ENCODE measurements around the gene SERPINB2. TPM values are rescaled to one million over a fixed set of nuclear protein-coding genes. Genes with fewer than 3 reads are reported as not detected.

SERPINB2 gene
- total and polyA plus RNA-seq, 4 experiments from 2014 or later: 1.2 to 1.7 TPM; not detected in 2

GRCh38 chr18:63897072-63897471 lies 9.6 kb downstream of the SERPINB2 start:
- no peak overlapping the region for H3K4me3 ChIP-seq (ENCODE audit: low read length in 2 of 2)
- no peaks in the 10 kb centered on the region for H3K27me3 ChIP-seq (ENCODE audit: insufficient read depth, low read length)
- POLR2A ChIA-PET (ENCODE audit: partially characterized antibody): no interaction called here
- no peak overlapping the region for H3K27ac ChIP-seq (ENCODE audit: low read depth, low read length)
- Mint-ChIP-seq H3K9me3 (no peaks in the 10 kb centered on the region), H3K36me3 (no peaks in the 10 kb centered on the region), H3K27ac (no peak overlapping the region), H3K4me1 (no peaks in the 10 kb centered on the region), H3K4me3 (no peak overlapping the region), H3K27me3 (peaks cover 3 to 10% of the 10 kb centered on the region in 2 donors)
- H3K9me3 ChIP-seq (ENCODE audit: control insufficient read depth in 1 of 2, low read length in 2 of 2): no peaks in the 10 kb centered on the region
- CTCF ChIA-PET (ENCODE audit: partially characterized antibody): no interaction called here
- H3K36me3 ChIP-seq (ENCODE audit: insufficient read depth, low read length): no peaks in the 10 kb centered on the region
- no peaks in the 10 kb centered on the region for H3K4me1 ChIP-seq (ENCODE audit: insufficient read depth, low read length)
- intact Hi-C loops (cut with micrococcal nuclease): no loop called here
- no peak for DNase-seq

GRCh38 chr18:63899206-63899605 lies 11.7 kb downstream of the SERPINB2 start:
- Histone ChIP-seq H3K36me3 (ENCODE audit: insufficient read depth, low read length) (no peaks in the 10 kb centered on the region), H3K9me3 (ENCODE audit: control insufficient read depth in 1 of 2, low read length in 2 of 2) (no peaks in the 10 kb centered on the region), H3K4me1 (ENCODE audit: insufficient read depth, low read length) (no peaks in the 10 kb centered on the region), H3K27ac (ENCODE audit: low read depth, low read length) (no peak overlapping the region), H3K4me3 (ENCODE audit: low read length in 2 of 2) (no peak overlapping the region), H3K27me3 (ENCODE audit: insufficient read depth, low read length) (no peaks in the 10 kb centered on the region)
- no peaks in the 10 kb centered on the region for H3K9me3 Mint-ChIP-seq
- POLR2A ChIA-PET (ENCODE audit: partially characterized antibody): no interaction called here
- H3K4me3 Mint-ChIP-seq: no peak overlapping the region
- CTCF ChIA-PET (ENCODE audit: partially characterized antibody): no interaction called here
- no peaks in the 10 kb centered on the region for H3K4me1 Mint-ChIP-seq
- H3K27me3 Mint-ChIP-seq: peaks cover 3 to 14% of the 10 kb centered on the region in 2 donors
- no peak overlapping the region for H3K27ac Mint-ChIP-seq
- intact Hi-C loops (cut with micrococcal nuclease): no loop called here
- H3K36me3 Mint-ChIP-seq: no peaks in the 10 kb centered on the region
- DNase-seq: no peak

DNA sequence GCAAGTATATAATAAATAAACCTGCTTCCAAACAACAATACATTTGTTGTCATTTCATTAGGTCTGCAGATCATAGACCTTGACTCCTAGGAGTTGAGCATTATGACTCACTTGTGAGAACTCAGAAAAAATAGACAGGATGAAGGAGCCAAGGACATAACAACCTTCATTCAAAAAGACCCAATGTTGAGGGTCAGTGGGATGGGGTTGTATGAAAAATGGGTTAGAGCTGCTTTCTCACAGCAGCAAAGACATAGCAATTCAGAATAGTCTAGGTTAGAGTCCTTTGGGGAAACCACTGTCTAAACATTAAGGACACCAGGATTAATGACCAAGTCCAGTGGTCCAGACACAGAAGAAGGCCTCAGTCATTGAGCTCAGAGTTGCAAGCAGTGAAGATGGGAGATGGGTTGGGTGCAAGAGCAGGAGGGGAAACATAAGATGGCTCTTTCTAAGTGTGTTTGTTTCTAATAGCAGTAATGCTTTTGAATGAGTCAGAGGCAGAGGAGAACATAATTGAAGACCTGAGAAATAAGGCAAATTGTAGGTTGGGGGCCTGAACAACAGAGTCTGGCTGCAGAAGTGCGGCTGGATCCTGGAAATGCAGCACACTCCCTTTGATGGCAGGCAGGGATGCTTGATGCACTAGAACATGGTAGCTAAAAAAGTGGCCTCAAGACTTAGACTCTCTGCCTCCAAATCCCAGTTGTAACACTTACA lies 16.5 kb downstream of the SERPINB2 start:
- Histone ChIP-seq H3K4me1 (ENCODE audit: insufficient read depth, low read length) (no peaks in the 10 kb centered on the region), H3K27me3 (ENCODE audit: insufficient read depth, low read length) (no peaks in the 10 kb centered on the region), H3K9me3 (ENCODE audit: control insufficient read depth in 1 of 2, low read length in 2 of 2) (no peaks in the 10 kb centered on the region), H3K36me3 (ENCODE audit: insufficient read depth, low read length) (no peaks in the 10 kb centered on the region), H3K4me3 (ENCODE audit: low read length in 2 of 2) (no peak overlapping the region), H3K27ac (ENCODE audit: low read depth, low read length) (no peak overlapping the region)
- H3K4me1 Mint-ChIP-seq: no peaks in the 10 kb centered on the region
- ChIA-PET CTCF (ENCODE audit: partially characterized antibody) (no interaction called here), POLR2A (ENCODE audit: partially characterized antibody) (no interaction called here)
- H3K9me3 Mint-ChIP-seq: peaks cover 0 to 4% (median 0%) of the 10 kb centered on the region in 8 donors
- H3K36me3 Mint-ChIP-seq: no peaks in the 10 kb centered on the region
- H3K4me3 Mint-ChIP-seq: no peak overlapping the region
- peaks cover 7 to 14% of the 10 kb centered on the region in 2 donors for H3K27me3 Mint-ChIP-seq
- H3K27ac Mint-ChIP-seq: no peak overlapping the region
- no peak for DNase-seq
- intact Hi-C loops (cut with micrococcal nuclease): no loop called here

GRCh38 chr18:63904694-63905093 lies 17.2 kb downstream of the SERPINB2 start:
- Histone ChIP-seq H3K4me1 (ENCODE audit: insufficient read depth, low read length) (no peaks in the 10 kb centered on the region), H3K36me3 (ENCODE audit: insufficient read depth, low read length) (no peaks in the 10 kb centered on the region), H3K4me3 (ENCODE audit: low read length in 2 of 2) (no peak overlapping the region), H3K27ac (ENCODE audit: low read depth, low read length) (no peak overlapping the region), H3K9me3 (ENCODE audit: control insufficient read depth in 1 of 2, low read length in 2 of 2) (no peaks in the 10 kb centered on the region), H3K27me3 (ENCODE audit: insufficient read depth, low read length) (no peaks in the 10 kb centered on the region)
- no peak overlapping the region for H3K27ac Mint-ChIP-seq
- no peak overlapping the region for H3K4me3 Mint-ChIP-seq
- CTCF ChIA-PET (ENCODE audit: partially characterized antibody): no interaction called here
- no peaks in the 10 kb centered on the region for H3K4me1 Mint-ChIP-seq
- peaks cover 0 to 4% (median 0%) of the 10 kb centered on the region in 8 donors for H3K9me3 Mint-ChIP-seq
- H3K27me3 Mint-ChIP-seq: peaks cover 7 to 14% of the 10 kb centered on the region in 2 donors
- H3K36me3 Mint-ChIP-seq: no peaks in the 10 kb centered on the region
- DNase-seq: no peak
- intact Hi-C loops (cut with micrococcal nuclease): no loop called here
- POLR2A ChIA-PET (ENCODE audit: partially characterized antibody): no interaction called here

DNA sequence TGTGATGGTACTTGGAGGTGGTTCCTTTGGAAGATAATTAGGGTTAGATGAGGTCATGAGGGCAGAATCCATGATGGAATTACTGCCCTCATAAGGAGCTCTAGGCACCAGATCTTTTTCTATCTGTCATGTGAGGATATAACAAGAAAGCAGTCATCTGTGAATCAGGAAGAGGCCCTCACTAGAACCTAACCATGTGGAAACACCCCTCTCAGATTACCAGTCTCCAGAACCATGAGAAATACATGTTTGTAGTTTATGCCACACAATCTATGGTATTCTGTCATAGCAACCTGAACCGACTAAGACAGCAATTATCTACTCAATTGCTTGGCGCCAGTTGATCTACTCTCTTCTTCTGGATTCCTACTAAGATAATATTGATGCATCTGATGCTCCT lies 17.9 kb downstream of the SERPINB2 start:
- intact Hi-C loops (cut with micrococcal nuclease): no loop called here
- no peak for DNase-seq
- peaks cover 5 to 14% of the 10 kb centered on the region in 2 donors for H3K27me3 Mint-ChIP-seq
- Histone ChIP-seq H3K27ac (ENCODE audit: low read depth, low read length) (no peak overlapping the region), H3K36me3 (ENCODE audit: insufficient read depth, low read length) (no peaks in the 10 kb centered on the region), H3K4me3 (ENCODE audit: low read length in 2 of 2) (no peak overlapping the region), H3K9me3 (ENCODE audit: control insufficient read depth in 1 of 2, low read length in 2 of 2) (no peaks in the 10 kb centered on the region), H3K27me3 (ENCODE audit: insufficient read depth, low read length) (no peaks in the 10 kb centered on the region), H3K4me1 (ENCODE audit: insufficient read depth, low read length) (no peaks in the 10 kb centered on the region)
- no peak overlapping the region for H3K4me3 Mint-ChIP-seq
- POLR2A ChIA-PET (ENCODE audit: partially characterized antibody): no interaction called here
- H3K4me1 Mint-ChIP-seq: no peaks in the 10 kb centered on the region
- no peak overlapping the region for H3K27ac Mint-ChIP-seq
- peaks cover 0 to 4% (median 0%) of the 10 kb centered on the region in 8 donors for H3K9me3 Mint-ChIP-seq
- CTCF ChIA-PET (ENCODE audit: partially characterized antibody): no interaction called here
- no peaks in the 10 kb centered on the region for H3K36me3 Mint-ChIP-seq

DNA sequence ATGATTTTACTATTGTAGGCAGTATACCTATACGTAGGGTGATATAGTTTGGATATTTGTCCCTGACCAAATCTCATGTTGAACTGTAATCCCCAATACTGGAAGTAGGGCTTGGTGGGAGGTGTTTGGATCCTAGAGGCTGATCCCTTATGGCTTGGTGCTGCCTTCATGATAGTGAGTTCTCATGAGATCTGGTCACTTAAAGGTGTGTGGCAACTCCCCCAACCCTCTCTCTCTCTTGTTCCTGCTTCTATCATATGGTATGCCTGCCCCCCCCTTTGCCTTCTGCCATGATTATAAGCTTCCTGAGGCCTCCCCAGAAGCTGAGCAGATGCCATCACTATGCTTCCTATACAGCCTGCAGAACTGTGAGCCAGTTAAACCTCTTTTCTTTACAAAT lies 18.6 kb downstream of the SERPINB2 start:
- Mint-ChIP-seq H3K4me3 (no peak overlapping the region), H3K36me3 (no peaks in the 10 kb centered on the region), H3K4me1 (no peaks in the 10 kb centered on the region), H3K9me3 (peaks cover 0 to 4% (median 0%) of the 10 kb centered on the region in 8 donors), H3K27me3 (peaks cover 5 to 11% of the 10 kb centered on the region in 2 donors), H3K27ac (no peak overlapping the region)
- intact Hi-C loops (cut with micrococcal nuclease): no loop called here
- Histone ChIP-seq H3K27ac (ENCODE audit: low read depth, low read length) (no peak overlapping the region), H3K27me3 (ENCODE audit: insufficient read depth, low read length) (no peaks in the 10 kb centered on the region), H3K4me3 (ENCODE audit: low read length in 2 of 2) (no peak overlapping the region), H3K36me3 (ENCODE audit: insufficient read depth, low read length) (no peaks in the 10 kb centered on the region), H3K4me1 (ENCODE audit: insufficient read depth, low read length) (no peaks in the 10 kb centered on the region), H3K9me3 (ENCODE audit: control insufficient read depth in 1 of 2, low read length in 2 of 2) (no peaks in the 10 kb centered on the region)
- no peak for DNase-seq
- CTCF ChIA-PET (ENCODE audit: partially characterized antibody): no interaction called here
- POLR2A ChIA-PET (ENCODE audit: partially characterized antibody): no interaction called here

DNA sequence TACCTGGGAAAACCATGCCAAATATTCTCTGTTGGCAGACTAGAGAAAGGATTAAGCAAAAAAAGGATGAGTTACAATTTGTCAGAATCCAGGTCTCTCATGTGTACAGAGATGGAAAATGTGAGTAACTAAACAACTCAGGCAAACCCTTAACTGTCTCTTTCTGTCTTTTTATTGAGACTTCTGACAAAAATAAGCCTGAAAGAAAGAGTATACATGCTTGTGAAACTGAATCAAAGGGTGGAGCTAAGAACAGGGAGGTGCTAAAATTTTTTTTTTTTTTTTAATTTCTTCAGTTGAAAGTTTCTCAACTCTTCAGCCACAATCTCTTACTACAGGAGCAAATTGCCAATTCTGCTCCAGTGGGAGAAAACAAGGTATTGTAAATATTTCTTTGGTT lies 20.2 kb downstream of the SERPINB2 start, which contains the start of gene SERPINB10:
Gene SERPINB10, plus strand, starts transcription at position 295 of the 400 bp plus-strand sequence. CDS start 7,553 bp downstream, outside the sequence.
- Histone ChIP-seq H3K27me3 (ENCODE audit: insufficient read depth, low read length) (no peaks in the 10 kb centered on the region), H3K4me3 (ENCODE audit: low read length in 2 of 2) (no peak within 1 kb of the TSS), H3K27ac (ENCODE audit: low read depth, low read length) (no peak within 1 kb of the TSS), H3K4me1 (ENCODE audit: insufficient read depth, low read length) (no peaks in the 10 kb centered on the region), H3K9me3 (ENCODE audit: control insufficient read depth in 1 of 2, low read length in 2 of 2) (no peaks in the 10 kb centered on the region), H3K36me3 (ENCODE audit: insufficient read depth, low read length) (no peaks in the 10 kb centered on the region)
- Mint-ChIP-seq H3K4me3 (peak within 1 kb of the TSS in 1 of 8 donors; percentile 7), H3K27me3 (peaks cover 5 to 9% of the 10 kb centered on the region in 2 donors), H3K9me3 (peaks cover 0 to 4% (median 0%) of the 10 kb centered on the region in 8 donors), H3K36me3 (no peaks in the 10 kb centered on the region), H3K4me1 (no peaks in the 10 kb centered on the region), H3K27ac (no peak within 1 kb of the TSS)
- ChIA-PET POLR2A (ENCODE audit: partially characterized antibody) (no interaction called here), CTCF (ENCODE audit: partially characterized antibody) (no interaction called here)
- intact Hi-C loops (cut with micrococcal nuclease): no loop called here
- no peak for DNase-seq
